Hepatocyte (in vitro differentiated cells): ENCODE results near the gene RGS14.

Source experiments
- EZH2 ChIP-seq: fragments of 200-600 bp; sonication (generic); IDR thresholded peaks from 2 replicates; pipeline ENCODE4 v1.6.1; 2016; ENCODE audit warnings: antibody characterized with exemption, mild to moderate bottlenecking, borderline replicate concordance
- TF ChIP-seq, protein P1 (sequence below): fragments of 200-600 bp; sonication (generic); IDR thresholded peaks from 2 replicates; pipeline ENCODE4 v1.5.1; 2016; ENCODE audit warnings: antibody characterized with exemption, mild to moderate bottlenecking; ENCODE audit not compliant: poor library complexity

DNA sequence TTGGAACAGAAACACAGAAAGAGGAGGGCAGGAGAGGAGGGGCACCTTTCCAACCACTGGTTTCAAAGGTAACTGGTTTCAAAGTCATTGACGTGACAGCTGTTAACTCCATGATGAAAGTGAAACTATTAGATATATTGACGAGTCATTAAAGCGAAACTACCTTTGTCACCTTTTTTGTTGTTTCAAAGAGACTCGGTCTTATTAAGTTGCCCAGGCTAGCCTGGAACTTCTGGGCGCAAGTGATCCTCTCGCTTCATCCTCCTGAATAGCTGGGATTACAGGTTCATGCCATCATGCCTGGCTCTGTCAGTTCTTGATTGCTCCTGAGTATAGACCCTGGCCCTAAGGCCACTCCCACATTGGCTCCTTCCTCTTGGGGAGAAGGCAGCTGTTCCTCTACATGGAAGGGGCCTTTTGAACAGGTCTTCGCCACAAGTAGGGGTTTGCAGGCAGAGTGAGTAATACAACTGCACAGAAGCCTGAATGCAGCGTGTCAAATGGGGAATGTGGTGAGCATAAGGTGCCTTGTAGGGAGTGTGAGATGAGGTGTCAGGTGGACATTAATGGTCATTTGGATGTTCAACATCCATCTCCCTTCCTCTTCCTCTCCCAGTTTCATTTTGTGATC lies 55.0 kb downstream of the RGS14 start:
- TF ChIP-seq, protein P1, sequence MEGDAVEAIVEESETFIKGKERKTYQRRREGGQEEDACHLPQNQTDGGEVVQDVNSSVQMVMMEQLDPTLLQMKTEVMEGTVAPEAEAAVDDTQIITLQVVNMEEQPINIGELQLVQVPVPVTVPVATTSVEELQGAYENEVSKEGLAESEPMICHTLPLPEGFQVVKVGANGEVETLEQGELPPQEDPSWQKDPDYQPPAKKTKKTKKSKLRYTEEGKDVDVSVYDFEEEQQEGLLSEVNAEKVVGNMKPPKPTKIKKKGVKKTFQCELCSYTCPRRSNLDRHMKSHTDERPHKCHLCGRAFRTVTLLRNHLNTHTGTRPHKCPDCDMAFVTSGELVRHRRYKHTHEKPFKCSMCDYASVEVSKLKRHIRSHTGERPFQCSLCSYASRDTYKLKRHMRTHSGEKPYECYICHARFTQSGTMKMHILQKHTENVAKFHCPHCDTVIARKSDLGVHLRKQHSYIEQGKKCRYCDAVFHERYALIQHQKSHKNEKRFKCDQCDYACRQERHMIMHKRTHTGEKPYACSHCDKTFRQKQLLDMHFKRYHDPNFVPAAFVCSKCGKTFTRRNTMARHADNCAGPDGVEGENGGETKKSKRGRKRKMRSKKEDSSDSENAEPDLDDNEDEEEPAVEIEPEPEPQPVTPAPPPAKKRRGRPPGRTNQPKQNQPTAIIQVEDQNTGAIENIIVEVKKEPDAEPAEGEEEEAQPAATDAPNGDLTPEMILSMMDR: no peak
- TF ChIP-seq EZH2: no peak
